Measurements from ENCODE around the gene FAM53A.

FAM53A gene

DNA sequence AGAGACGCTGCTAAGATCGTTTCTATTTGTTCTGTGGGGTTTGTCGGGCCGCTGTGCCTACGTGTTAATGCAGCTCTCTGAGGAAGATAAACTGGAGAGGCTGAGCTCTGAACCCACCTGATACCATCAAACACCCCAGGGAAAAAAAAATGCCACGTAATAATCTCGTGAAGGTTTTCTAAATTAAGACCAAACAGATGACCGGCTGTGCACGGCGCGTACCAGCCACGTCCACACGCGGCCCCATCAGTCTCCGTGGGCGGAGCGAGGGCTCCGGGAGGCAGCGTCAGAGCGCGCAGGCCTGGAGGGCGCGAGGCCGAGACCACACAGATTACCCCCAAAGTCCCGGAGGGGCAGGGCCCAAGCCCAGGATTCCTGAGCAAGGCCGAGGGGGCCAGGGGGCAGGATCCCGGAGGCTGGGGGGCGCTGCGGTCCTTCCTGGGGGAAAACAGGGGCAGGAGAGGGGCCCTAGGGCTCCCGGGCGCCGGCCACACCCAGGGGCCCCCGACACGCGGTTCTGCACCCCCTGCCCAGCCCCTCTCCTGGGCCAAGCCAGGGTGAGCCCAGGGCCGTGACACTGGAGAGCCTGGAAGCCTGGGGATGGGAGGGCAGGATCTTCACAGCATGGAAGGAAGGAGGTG lies 91.9 kb downstream of the FAM53A start:
- no peak overlapping the region for H3K4me3 ChIP-seq
- no peaks in the 10 kb centered on the region for H3K4me1 ChIP-seq
- no peak overlapping the region for H3K27ac ChIP-seq
- DNase-seq: no peak
- H3K36me3 ChIP-seq: no peaks in the 10 kb centered on the region
- no peak for TF ChIP-seq CTCF (IDR thresholded peaks at IDR 0.05)
- intact Hi-C loops (cut with DNase I; ENCODE audit: low total_unique reads): loop anchor here (5.0 kb wide), 1 partner anchor 775 kb away; no protein-coding TSS in a partner anchor
- peaks cover 0 to 46% of the 10 kb centered on the region in 2 donors for H3K27me3 ChIP-seq
- peaks cover 0 to 34% (median 17%) of the 10 kb centered on the region in 3 donors for H3K9me3 ChIP-seq

- Histone ChIP-seq H3K4me1 (no peaks in the 10 kb centered on the region), H3K36me3 (no peaks in the 10 kb centered on the region), H3K27me3 (peaks cover 0 to 36% of the 10 kb centered on the region in 2 donors), H3K9me3 (peaks cover 0 to 34% (median 17%) of the 10 kb centered on the region in 3 donors), H3K4me3 (no peak overlapping the region), H3K27ac (no peak overlapping the region)
- no peak for DNase-seq
- intact Hi-C loops (cut with DNase I; ENCODE audit: low total_unique reads): loop anchor here (5.0 kb wide), 1 partner anchor 776 kb away; no protein-coding TSS in a partner anchor
- no peak for TF ChIP-seq CTCF (IDR thresholded peaks at IDR 0.05)
Measured at GRCh38 chr4:1591107-1591506, 93.0 kb downstream of the FAM53A start.

DNA sequence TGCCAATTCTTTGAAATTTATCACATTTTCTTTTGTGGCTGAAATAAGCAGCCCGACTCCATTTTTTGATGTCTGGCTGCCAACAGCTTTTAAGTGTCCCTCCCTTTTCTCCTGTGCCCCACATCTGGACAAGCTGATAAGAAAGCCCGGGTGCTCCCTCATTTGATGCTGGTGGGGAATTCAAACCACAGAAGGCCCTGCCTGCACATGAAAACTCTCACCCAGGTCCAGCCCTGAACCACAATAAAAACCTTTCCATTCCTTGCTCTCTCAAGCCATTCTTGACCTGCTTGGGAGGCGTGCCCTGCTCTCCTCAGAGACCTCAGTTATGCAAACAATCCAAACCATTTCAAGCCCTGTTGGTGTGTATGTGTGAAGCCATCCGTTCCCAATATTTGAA lies 93.9 kb downstream of the FAM53A start:
- H3K36me3 ChIP-seq: no peaks in the 10 kb centered on the region
- no peaks in the 10 kb centered on the region for H3K4me1 ChIP-seq
- H3K4me3 ChIP-seq: no peak overlapping the region
- peaks cover 0 to 34% (median 17%) of the 10 kb centered on the region in 3 donors for H3K9me3 ChIP-seq
- TF ChIP-seq CTCF (IDR thresholded peaks at IDR 0.05): no peak
- intact Hi-C loops (cut with DNase I; ENCODE audit: low total_unique reads): loop anchor here (5.0 kb wide), 1 partner anchor 777 kb away; no protein-coding TSS in a partner anchor
- no peak overlapping the region for H3K27ac ChIP-seq
- peaks cover 0 to 28% of the 10 kb centered on the region in 2 donors for H3K27me3 ChIP-seq
- no peak for DNase-seq
